Caco-2 (cell line): ENCODE data around the gene KYNU. TPM values are rescaled to one million over a fixed set of nuclear protein-coding genes. Genes with fewer than 3 reads are reported as not detected.

Experiments
- BruUV-seq: library from RNA; stranded (reverse); fragments of 400-500 nt; replicated peaks from 2 replicates; lab custom pipeline; 2021; lab: Mats Ljungman, UMichigan
- CTCF ChIA-PET: fragments of 300-600 bp; sonication (Branson Sonifier 250); formaldehyde crosslinking; loops from one replicate; lab custom pipeline; 2022; ENCODE audit warnings: antibody characterized with exemption; lab: Charles Lee
- POLR2A ChIA-PET: fragments of 300-600 bp; sonication (Branson Sonifier 250); formaldehyde crosslinking; loops from one replicate; lab custom pipeline; 2022; ENCODE audit warnings: antibody characterized with exemption; lab: Charles Lee
- DNase-seq, 2 experiments: peaks; one replicate each; pipeline versions ENCODE4 v3.0.0 to v3.0.0-alpha.2; 2020 to 2022
- H3K27me3 ChIP-seq: replicated peaks from 2 replicates; pipeline ENCODE4 v1.6.0; 2011; ENCODE audit warnings: low read length; ENCODE audit not compliant: control insufficient read depth, insufficient read depth
- H3K36me3 ChIP-seq: 2 replicates; pipeline ENCODE4 v1.5.1; 2011; ENCODE audit warnings: low read length; ENCODE audit not compliant: control insufficient read depth, insufficient read depth
- H3K4me1 ChIP-seq: fragments of 250-450 bp; sonication (Bioruptor Pico); 2 replicates; pipeline ENCODE4 v1.5.1; 2020; ENCODE audit warnings: mild to moderate bottlenecking
- H3K4me3 ChIP-seq: 2 replicates; pipeline ENCODE4 v1.5.1; 2011; ENCODE audit warnings: low read depth, mild to moderate bottlenecking, control low read depth, low read length
- H3K9me3 ChIP-seq: fragments of 250-450 bp; sonication (Bioruptor Pico); 2 replicates; pipeline ENCODE4 v1.5.1; 2020; ENCODE audit warnings: mild to moderate bottlenecking, moderate library complexity
- H3K27ac Mint-ChIP-seq: one replicate; pipeline ENCODE4 v1.8.0; 2022; ENCODE audit warnings: mixed read lengths; ENCODE audit not compliant: unreplicated experiment
- H3K27me3 Mint-ChIP-seq: one replicate; pipeline ENCODE4 v1.8.0; 2022; ENCODE audit warnings: mixed read lengths; ENCODE audit not compliant: insufficient read depth, unreplicated experiment
- H3K36me3 Mint-ChIP-seq: one replicate; pipeline ENCODE4 v1.8.0; 2022; ENCODE audit warnings: mild to moderate bottlenecking, mixed read lengths; ENCODE audit not compliant: insufficient read depth, unreplicated experiment
- H3K4me1 Mint-ChIP-seq: one replicate; pipeline ENCODE4 v1.8.0; 2022; ENCODE audit warnings: low read depth, mixed read lengths; ENCODE audit not compliant: unreplicated experiment
- H3K4me3 Mint-ChIP-seq: one replicate; pipeline ENCODE4 v1.8.0; 2022; ENCODE audit warnings: mild to moderate bottlenecking, moderate library complexity, mixed read lengths; ENCODE audit not compliant: unreplicated experiment
- H3K9me3 Mint-ChIP-seq: one replicate; pipeline ENCODE4 v1.8.0; 2022; ENCODE audit warnings: mixed read lengths; ENCODE audit not compliant: unreplicated experiment
- intact Hi-C: fragments of 100-400 bp; cut with micrococcal nuclease; formaldehyde crosslinking; loops from one replicate; pipeline ENCODE4 v1.10.0; 2022; ENCODE audit not compliant: unreplicated experiment
- total RNA-seq: library from RNA; stranded (reverse); gene quantifications from 2 replicates; pipeline ENCODE4 v1.2.3, GENCODE V29; 2022
- TF ChIP-seq, protein P1 (sequence below), 2 experiments: fragments of 200-600 bp in 1 of 2; IDR thresholded peaks; 1 replicate in 1 of 2; 2 replicates in 1 of 2; pipeline versions ENCODE4 v1.5.1 to v1.8.0; 2011 to 2022; ENCODE audit warnings: antibody characterized with exemption in 1 of 2, control low read depth in 1 of 2, inconsistent platforms in 1 of 2, low read depth in 1 of 2, low read length in 1 of 2, mild to moderate bottlenecking in 1 of 2, moderate library complexity in 1 of 2; ENCODE audit not compliant: insufficient read depth in 1 of 2, severe bottlenecking in 1 of 2, unreplicated experiment in 1 of 2

KYNU gene
- total RNA-seq, 1 experiment from 2014 or later, result 4.3 TPM

DNA sequence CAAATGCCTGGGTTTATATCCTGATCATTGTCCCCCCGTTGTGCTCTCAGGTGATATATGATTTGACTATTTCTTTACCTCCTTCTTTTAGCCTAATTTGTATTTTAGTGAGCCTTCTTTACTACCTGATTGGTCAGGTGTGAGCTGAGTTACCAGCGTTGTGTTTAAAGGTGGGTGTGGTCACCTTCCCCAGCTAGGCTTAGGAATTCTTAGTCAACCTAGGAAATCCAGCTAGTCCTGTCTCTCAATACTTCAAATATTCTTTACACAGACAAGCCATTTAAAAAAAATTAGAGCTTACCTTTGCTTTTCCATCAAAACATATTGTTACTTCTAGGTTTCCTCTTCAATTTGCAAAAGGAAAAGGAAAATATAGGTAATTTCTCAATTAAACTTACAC is 30.2 kb downstream of the KYNU start:
- intact Hi-C loops, result no loop called here
- no peaks in the 10 kb centered on the region for H3K36me3 ChIP-seq
- CTCF ChIA-PET, result no interaction called here
- Mint-ChIP-seq H3K27me3 (no peaks in the 10 kb centered on the region), H3K4me1 (no peaks in the 10 kb centered on the region), H3K27ac (no peak overlapping the region), H3K36me3 (no peaks in the 10 kb centered on the region), H3K9me3 (peaks cover 10% of the 10 kb centered on the region), H3K4me3 (no peak overlapping the region)
- POLR2A ChIA-PET, result no interaction called here
- H3K9me3 ChIP-seq, result no peaks in the 10 kb centered on the region
- no TSS peak for BruUV-seq
- no peaks in the 10 kb centered on the region for H3K27me3 ChIP-seq
- DNase-seq, result no peak
- TF ChIP-seq, protein P1, sequence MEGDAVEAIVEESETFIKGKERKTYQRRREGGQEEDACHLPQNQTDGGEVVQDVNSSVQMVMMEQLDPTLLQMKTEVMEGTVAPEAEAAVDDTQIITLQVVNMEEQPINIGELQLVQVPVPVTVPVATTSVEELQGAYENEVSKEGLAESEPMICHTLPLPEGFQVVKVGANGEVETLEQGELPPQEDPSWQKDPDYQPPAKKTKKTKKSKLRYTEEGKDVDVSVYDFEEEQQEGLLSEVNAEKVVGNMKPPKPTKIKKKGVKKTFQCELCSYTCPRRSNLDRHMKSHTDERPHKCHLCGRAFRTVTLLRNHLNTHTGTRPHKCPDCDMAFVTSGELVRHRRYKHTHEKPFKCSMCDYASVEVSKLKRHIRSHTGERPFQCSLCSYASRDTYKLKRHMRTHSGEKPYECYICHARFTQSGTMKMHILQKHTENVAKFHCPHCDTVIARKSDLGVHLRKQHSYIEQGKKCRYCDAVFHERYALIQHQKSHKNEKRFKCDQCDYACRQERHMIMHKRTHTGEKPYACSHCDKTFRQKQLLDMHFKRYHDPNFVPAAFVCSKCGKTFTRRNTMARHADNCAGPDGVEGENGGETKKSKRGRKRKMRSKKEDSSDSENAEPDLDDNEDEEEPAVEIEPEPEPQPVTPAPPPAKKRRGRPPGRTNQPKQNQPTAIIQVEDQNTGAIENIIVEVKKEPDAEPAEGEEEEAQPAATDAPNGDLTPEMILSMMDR (IDR thresholded peaks at IDR 0.05; ENCODE audit: insufficient read depth in 1 of 2, low read depth in 1 of 2, low read length in 1 of 2, severe bottlenecking in 1 of 2, unreplicated experiment in 1 of 2), result no peak
- no peaks in the 10 kb centered on the region for H3K4me1 ChIP-seq
- H3K4me3 ChIP-seq, result no peak overlapping the region

GRCh38 chr2:142914507-142915313 is 37.2 kb downstream of the KYNU start:
- H3K4me3 ChIP-seq, result no peak overlapping the region
- H3K36me3 Mint-ChIP-seq, result no peaks in the 10 kb centered on the region
- no peaks in the 10 kb centered on the region for H3K27me3 Mint-ChIP-seq
- H3K4me1 Mint-ChIP-seq, result peaks cover 9% of the 10 kb centered on the region
- no peak overlapping the region for H3K27ac Mint-ChIP-seq
- intact Hi-C loops, result loop anchor here (1.0 kb wide), 1 partner anchor 66 kb away; no protein-coding TSS in a partner anchor
- no peaks in the 10 kb centered on the region for H3K27me3 ChIP-seq
- ChIA-PET POLR2A (no interaction called here), CTCF (interaction anchor here (1.1 kb wide), 1 partner anchor 40 kb away, joined by 3 read pairs; no protein-coding TSS in a partner anchor)
- no TSS peak for BruUV-seq
- no peak for DNase-seq
- TF ChIP-seq, protein P1 (IDR thresholded peaks at IDR 0.05; ENCODE audit: insufficient read depth in 1 of 2, low read depth in 1 of 2, low read length in 1 of 2, severe bottlenecking in 1 of 2, unreplicated experiment in 1 of 2), result no peak
- no peaks in the 10 kb centered on the region for H3K36me3 ChIP-seq
- no peaks in the 10 kb centered on the region for H3K9me3 Mint-ChIP-seq
- H3K9me3 ChIP-seq, result no peaks in the 10 kb centered on the region
- H3K4me3 Mint-ChIP-seq, result no peak overlapping the region
- peaks cover 13% of the 10 kb centered on the region for H3K4me1 ChIP-seq

DNA sequence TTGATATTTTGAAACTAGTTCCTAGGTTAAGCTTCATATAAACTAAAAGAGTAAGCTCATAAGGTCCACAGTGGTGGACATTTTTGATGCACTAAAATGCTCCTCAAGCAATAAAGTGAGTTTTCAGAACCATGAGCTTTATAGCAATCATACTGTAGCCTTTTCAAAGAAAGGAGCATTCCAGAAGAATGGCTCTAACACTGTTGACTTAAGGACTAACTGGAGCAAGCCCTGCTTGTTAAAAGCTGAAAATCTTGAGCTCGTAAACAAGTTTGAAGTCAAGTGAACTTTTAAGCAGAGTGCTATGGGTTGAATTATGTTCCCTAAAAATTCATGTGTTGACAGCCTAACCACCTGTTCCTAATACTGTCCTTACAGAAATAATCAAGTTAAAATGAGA is 38.0 kb downstream of the KYNU start:
- no peaks in the 10 kb centered on the region for H3K9me3 Mint-ChIP-seq
- Histone ChIP-seq H3K36me3 (no peaks in the 10 kb centered on the region), H3K4me1 (peaks cover 13% of the 10 kb centered on the region), H3K9me3 (no peaks in the 10 kb centered on the region), H3K4me3 (no peak overlapping the region), H3K27me3 (no peaks in the 10 kb centered on the region)
- H3K4me3 Mint-ChIP-seq, result no peak overlapping the region
- no peaks in the 10 kb centered on the region for H3K27me3 Mint-ChIP-seq
- ChIA-PET CTCF (interaction anchor here (1.1 kb wide), 1 partner anchor 41 kb away, joined by 3 read pairs; no protein-coding TSS in a partner anchor), POLR2A (no interaction called here)
- TF ChIP-seq, protein P1 (IDR thresholded peaks at IDR 0.05; ENCODE audit: insufficient read depth in 1 of 2, low read depth in 1 of 2, low read length in 1 of 2, severe bottlenecking in 1 of 2, unreplicated experiment in 1 of 2), result no peak
- no TSS peak for BruUV-seq
- no peaks in the 10 kb centered on the region for H3K36me3 Mint-ChIP-seq
- H3K27ac Mint-ChIP-seq, result no peak overlapping the region
- intact Hi-C loops, result loop anchor here (1.0 kb wide), 1 partner anchor 65 kb away; no protein-coding TSS in a partner anchor
- DNase-seq, result no peak
- peaks cover 9% of the 10 kb centered on the region for H3K4me1 Mint-ChIP-seq
